SK-N-SH treated with all-trans-retinoic acid at 6 μM for 48 hours (cell line): ENCODE data around the gene GFRA1.

Experiments
- ARNTL ChIP-seq: fragments of 450-650 bp; formaldehyde crosslinking; IDR thresholded peaks from 2 replicates; pipeline ENCODE4 v1.5.0; 2020; ENCODE audit warnings: low read depth, mild to moderate bottlenecking, moderate library complexity, borderline replicate concordance
- OSR1 ChIP-seq: fragments of 250-450 bp; sonication (Bioruptor Pico); IDR thresholded peaks from 2 replicates; pipeline ENCODE4 v1.8.0; 2022; ENCODE audit warnings: moderate library complexity, mild to moderate bottlenecking, inconsistent platforms
- SNAI2 ChIP-seq: fragments of 250-450 bp; sonication (Bioruptor Pico); IDR thresholded peaks from 2 replicates; pipeline ENCODE4 v1.5.0; 2020; ENCODE audit warnings: mild to moderate bottlenecking, moderate library complexity
- ZFP30 ChIP-seq: fragments of 450-650 bp; formaldehyde crosslinking; IDR thresholded peaks from 2 replicates; pipeline ENCODE4 v1.5.0; 2022; ENCODE audit warnings: mild to moderate bottlenecking, moderate library complexity
- ZNF565 ChIP-seq: fragments of 450-650 bp; formaldehyde crosslinking; conservative IDR thresholded peaks from 2 replicates; pipeline ENCODE4 v1.5.0; 2020; ENCODE audit warnings: low read depth, mild to moderate bottlenecking, moderate library complexity
- ZNF70 ChIP-seq: fragments of 450-650 bp; formaldehyde crosslinking; IDR thresholded peaks from 2 replicates; pipeline ENCODE4 v1.5.0; 2020; ENCODE audit warnings: mild to moderate bottlenecking, moderate library complexity
- TF ChIP-seq, protein P1 (sequence below): fragments of 250-450 bp; sonication (Bioruptor Pico); IDR thresholded peaks from 2 replicates; pipeline ENCODE4 v1.5.1; 2020; ENCODE audit warnings: low read depth, mild to moderate bottlenecking, moderate library complexity
- TF ChIP-seq, protein P2 (sequence below): fragments of 250-450 bp; sonication (Bioruptor Pico); IDR thresholded peaks from 2 replicates; pipeline ENCODE4 v1.8.0; 2021; ENCODE audit warnings: low read depth, mild to moderate bottlenecking, moderate library complexity, borderline replicate concordance
- TF ChIP-seq, protein P3 (sequence below): fragments of 250-450 bp; sonication (Bioruptor Pico); IDR thresholded peaks from 2 replicates; pipeline ENCODE4 v1.5.1; 2021; ENCODE audit warnings: mild to moderate bottlenecking, moderate library complexity

DNA sequence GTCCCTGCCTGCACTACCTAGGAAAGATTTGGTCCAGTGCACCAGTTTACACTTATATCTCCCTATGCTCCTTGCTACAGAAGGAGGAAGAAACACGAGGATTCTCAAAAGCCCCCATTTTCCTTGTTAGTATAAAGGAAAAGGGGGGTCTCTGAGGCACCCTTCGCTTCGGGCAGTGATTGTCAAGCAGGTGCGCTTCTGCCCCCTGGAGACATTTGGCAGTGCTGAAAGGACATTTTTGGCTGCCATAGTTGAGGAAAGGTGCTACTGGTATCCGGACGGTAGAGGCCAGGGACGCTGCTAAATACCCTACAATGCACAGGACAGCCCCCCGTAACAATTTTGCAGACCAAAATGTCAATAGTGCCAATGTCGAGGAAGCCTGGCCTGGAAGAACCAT lies 193.7 kb downstream of the GFRA1 start:
- TF ChIP-seq, protein P1, sequence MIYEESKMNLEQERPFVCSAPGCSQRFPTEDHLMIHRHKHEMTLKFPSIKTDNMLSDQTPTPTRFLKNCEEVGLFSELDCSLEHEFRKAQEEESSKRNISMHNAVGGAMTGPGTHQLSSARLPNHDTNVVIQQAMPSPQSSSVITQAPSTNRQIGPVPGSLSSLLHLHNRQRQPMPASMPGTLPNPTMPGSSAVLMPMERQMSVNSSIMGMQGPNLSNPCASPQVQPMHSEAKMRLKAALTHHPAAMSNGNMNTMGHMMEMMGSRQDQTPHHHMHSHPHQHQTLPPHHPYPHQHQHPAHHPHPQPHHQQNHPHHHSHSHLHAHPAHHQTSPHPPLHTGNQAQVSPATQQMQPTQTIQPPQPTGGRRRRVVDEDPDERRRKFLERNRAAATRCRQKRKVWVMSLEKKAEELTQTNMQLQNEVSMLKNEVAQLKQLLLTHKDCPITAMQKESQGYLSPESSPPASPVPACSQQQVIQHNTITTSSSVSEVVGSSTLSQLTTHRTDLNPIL (CRISPR knock-in tag): no peak
- no peak for TF ChIP-seq ZFP30 (CRISPR knock-in tag)
- TF ChIP-seq, protein P2, sequence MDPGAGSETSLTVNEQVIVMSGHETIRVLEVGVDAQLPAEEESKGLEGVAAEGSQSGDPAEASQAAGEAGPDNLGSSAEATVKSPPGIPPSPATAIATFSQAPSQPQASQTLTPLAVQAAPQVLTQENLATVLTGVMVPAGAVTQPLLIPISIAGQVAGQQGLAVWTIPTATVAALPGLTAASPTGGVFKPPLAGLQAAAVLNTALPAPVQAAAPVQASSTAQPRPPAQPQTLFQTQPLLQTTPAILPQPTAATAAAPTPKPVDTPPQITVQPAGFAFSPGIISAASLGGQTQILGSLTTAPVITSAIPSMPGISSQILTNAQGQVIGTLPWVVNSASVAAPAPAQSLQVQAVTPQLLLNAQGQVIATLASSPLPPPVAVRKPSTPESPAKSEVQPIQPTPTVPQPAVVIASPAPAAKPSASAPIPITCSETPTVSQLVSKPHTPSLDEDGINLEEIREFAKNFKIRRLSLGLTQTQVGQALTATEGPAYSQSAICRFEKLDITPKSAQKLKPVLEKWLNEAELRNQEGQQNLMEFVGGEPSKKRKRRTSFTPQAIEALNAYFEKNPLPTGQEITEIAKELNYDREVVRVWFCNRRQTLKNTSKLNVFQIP (CRISPR knock-in tag): no peak
- TF ChIP-seq OSR1: no peak
- TF ChIP-seq ZNF70: no peak
- no peak for TF ChIP-seq ZNF565 (CRISPR knock-in tag)
- no peak for TF ChIP-seq SNAI2 (CRISPR knock-in tag)
- TF ChIP-seq, protein P3, sequence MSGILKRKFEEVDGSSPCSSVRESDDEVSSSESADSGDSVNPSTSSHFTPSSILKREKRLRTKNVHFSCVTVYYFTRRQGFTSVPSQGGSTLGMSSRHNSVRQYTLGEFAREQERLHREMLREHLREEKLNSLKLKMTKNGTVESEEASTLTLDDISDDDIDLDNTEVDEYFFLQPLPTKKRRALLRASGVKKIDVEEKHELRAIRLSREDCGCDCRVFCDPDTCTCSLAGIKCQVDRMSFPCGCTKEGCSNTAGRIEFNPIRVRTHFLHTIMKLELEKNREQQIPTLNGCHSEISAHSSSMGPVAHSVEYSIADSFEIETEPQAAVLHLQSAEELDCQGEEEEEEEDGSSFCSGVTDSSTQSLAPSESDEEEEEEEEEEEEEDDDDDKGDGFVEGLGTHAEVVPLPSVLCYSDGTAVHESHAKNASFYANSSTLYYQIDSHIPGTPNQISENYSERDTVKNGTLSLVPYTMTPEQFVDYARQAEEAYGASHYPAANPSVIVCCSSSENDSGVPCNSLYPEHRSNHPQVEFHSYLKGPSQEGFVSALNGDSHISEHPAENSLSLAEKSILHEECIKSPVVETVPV (CRISPR knock-in tag): no peak
- TF ChIP-seq ARNTL (CRISPR knock-in tag): no peak
